Epithelial cell of proximal tubule (primary cell): ENCODE results near the gene TMEM163. TPM values are rescaled to one million over a fixed set of nuclear protein-coding genes. Genes with fewer than 3 reads are reported as not detected.

Experiments used
- DNase-seq: peaks from one replicate; pipeline ENCODE4 v3.0.0-alpha.2; 2011; ENCODE audit warnings: low read depth
- H3K4me3 ChIP-seq: 2 replicates; pipeline ENCODE4 v1.5.1; 2011; ENCODE audit warnings: low read depth, mild to moderate bottlenecking, low read length
- total RNA-seq: library from RNA; depleted of rRNA; stranded (reverse); fragments of >200 nt; gene quantifications from 2 replicates; pipeline ENCODE4 v1.2.3, GENCODE V29; 2015
- TF ChIP-seq, protein P1 (sequence below): conservative IDR thresholded peaks from 2 replicates; pipeline ENCODE4 v1.5.1; 2012; ENCODE audit warnings: low read depth, mild to moderate bottlenecking, low read length

Gene TMEM163
- total RNA-seq, 1 donor from 2014 or later = 0.40 TPM

DNA sequence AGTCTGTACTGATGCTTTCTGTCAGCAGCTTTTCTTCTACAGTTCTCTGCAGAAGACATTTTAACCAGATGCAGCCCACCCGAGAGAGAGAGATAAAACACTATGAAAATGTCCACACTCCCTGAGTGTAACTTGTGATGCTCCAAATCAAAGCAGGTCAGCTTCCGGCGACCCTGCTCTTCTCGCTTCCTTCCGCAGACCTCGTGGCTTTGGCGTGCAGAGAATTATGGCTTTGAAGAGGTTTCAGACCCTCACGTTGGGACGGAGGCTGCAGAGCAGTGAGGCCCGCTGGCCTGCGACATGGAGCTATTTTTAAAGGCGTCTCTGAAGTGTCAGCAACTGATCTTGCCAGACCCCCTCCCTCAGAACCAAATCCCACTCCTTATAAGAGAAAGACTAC is 41.8 kb downstream of the TMEM163 start:
- TF ChIP-seq, protein P1, sequence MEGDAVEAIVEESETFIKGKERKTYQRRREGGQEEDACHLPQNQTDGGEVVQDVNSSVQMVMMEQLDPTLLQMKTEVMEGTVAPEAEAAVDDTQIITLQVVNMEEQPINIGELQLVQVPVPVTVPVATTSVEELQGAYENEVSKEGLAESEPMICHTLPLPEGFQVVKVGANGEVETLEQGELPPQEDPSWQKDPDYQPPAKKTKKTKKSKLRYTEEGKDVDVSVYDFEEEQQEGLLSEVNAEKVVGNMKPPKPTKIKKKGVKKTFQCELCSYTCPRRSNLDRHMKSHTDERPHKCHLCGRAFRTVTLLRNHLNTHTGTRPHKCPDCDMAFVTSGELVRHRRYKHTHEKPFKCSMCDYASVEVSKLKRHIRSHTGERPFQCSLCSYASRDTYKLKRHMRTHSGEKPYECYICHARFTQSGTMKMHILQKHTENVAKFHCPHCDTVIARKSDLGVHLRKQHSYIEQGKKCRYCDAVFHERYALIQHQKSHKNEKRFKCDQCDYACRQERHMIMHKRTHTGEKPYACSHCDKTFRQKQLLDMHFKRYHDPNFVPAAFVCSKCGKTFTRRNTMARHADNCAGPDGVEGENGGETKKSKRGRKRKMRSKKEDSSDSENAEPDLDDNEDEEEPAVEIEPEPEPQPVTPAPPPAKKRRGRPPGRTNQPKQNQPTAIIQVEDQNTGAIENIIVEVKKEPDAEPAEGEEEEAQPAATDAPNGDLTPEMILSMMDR = no peak
- no peak for DNase-seq
- no peak overlapping the region for H3K4me3 ChIP-seq

DNA sequence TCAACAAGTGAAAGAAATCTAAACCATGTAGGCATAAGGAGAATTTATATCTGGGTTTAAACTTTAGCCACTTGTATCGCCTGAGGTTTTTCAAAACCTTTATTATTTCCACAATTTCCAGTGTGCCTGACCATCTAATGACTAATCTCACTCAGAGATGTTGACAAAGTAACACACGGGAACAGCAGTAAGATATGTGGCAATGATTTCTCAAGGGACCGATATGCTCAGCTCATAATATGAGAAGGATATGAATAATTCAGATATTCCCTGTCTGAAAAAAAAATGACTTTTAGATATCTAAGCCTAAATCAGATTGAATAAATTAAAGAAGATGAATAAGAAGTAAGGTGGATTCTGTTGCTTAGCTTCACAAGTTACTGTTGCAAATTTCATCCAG is 43.5 kb downstream of the TMEM163 start:
- no peak for DNase-seq
- H3K4me3 ChIP-seq = no peak overlapping the region
- TF ChIP-seq, protein P1 = no peak

DNA sequence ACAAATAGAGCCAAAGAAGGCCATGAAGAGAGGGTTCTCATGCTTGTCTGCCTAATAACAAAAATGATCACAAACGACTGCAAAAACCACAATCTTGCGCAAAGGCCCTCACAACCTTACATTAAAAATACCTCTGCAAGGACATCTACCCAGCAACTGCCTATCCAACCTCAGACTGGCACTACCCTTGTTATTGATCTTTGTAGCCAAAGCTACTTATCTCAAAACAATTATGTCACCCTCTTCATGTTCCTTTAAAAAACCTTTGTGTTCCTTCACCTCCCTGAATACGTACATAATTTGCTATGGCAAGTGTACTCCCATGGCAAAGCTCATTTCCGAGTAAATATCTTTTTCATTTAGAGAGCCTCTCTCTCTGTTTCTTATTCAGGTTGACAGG is 44.1 kb downstream of the TMEM163 start:
- TF ChIP-seq, protein P1 = no peak
- H3K4me3 ChIP-seq = no peak overlapping the region
- no peak for DNase-seq

DNA sequence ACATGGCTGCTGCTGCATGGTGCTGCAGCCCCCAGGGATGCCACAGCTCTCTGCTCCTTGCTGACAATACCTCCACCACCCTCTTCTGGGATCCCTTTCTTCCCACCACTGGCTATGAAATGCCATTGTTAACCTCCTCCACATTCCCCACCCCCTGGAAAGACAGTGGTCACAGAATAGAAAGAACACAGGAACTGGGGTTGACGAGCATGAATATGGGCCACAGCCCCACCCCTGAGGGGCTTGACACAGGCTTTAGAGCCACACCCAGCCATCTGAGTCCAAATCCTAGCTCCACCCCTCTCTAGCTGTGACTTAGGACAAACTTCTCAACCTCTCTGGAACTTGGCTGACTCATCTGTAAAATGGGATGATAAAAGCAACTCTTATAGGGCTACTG is 47.3 kb downstream of the TMEM163 start:
- no peak overlapping the region for H3K4me3 ChIP-seq
- DNase-seq = no peak
- TF ChIP-seq, protein P1 = no peak

DNA sequence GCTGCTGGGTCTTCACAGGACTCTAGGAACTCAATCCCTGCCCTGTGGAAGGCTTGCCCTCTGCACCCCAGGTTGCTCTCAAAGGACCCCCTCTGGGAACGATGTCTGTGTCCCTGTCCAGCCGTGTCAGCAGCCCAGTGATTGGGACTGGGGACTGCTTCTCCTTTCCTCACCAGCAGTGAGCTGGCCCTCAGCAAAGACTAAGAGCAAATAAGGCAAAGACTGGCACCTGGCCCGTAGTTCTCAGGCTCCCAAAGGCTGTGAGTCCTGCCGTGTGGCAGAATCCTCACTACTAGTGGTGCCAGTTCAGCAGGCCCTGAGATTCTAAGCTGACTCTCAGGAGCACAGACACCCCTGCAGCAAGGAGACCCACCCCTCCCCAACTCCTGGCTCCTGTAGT is 47.8 kb downstream of the TMEM163 start:
- no peak for DNase-seq
- TF ChIP-seq, protein P1 = no peak
- H3K4me3 ChIP-seq = no peak overlapping the region

DNA sequence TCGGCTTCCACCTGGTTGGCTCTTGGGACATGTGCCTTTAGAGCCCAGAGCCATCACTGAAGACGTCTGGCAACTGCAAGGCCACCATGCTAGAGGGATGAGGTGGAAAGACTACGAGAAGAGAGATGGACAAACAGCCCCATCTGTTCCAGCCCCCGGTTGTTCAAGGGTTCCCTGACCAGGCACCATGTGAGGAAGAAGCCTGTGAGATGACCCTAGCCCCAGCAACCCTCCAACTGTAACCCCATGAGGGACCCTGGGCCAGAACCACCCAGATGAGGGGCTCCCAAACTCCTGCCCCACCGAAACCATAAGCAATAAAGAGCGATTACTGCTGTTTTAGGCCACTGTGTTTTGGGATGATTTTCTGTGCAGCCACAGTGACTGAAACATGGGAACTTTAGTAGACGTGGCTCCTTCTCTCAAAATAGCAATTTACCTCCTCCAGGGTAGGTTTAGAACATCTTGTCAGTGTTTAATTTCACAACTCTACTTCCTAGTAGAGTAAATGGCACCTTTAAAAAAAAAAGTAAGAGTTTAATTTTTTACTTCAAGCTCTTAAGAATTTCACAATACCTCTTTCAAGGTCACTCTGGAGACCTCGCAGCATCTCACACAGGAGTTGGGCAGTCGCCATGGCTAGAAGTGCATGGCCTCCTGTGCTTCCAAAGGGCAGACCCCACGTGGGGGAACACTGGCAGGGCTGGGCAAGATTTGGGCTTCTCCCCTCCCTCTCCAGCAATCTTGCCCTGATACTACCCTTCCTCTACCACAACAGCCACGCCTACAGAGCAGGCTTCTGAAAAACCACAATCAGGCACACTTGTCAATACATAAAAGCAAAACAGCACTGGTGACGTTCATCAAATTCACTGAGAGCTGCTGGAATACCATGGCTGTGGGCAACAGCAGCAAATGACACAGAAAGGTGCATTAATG is 48.8 kb downstream of the TMEM163 start:
- H3K4me3 ChIP-seq = no peak overlapping the region
- TF ChIP-seq, protein P1 = no peak
- DNase-seq = peak; percentile 45

DNA sequence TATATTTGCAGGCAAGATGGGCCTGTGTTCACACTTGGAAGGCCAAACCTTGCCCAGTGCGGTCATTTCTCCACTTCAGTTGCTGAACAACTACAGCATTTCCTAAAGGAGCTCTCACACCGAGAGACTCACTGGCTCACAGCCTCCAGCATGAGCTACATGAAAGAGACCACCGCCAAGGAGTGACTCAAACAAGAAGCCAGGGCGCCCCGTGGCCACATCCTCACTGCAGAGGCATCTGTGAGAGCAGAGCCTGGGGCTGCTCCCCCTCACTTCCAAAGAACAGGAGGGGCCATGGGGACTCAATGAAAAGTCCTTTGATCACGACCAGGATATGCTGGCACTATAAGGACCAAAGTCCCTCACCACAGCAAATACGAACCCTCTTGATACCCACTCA is 50.0 kb downstream of the TMEM163 start:
- DNase-seq = no peak
- no peak overlapping the region for H3K4me3 ChIP-seq
- TF ChIP-seq, protein P1 = no peak
